GM23338 (cell line): Measurements from ENCODE around the gene MET.

ENCODE experiments used
- EZH2 ChIP-seq: fragments of 200-600 bp; sonication (generic); IDR thresholded peaks from one replicate; pipeline ENCODE4 v1.8.0; 2017; ENCODE audit warnings: antibody characterized with exemption, mild to moderate bottlenecking, low read depth; ENCODE audit not compliant: unreplicated experiment
- JUNB ChIP-seq: IDR thresholded peaks from one replicate; pipeline ENCODE4 v1.6.1; 2016; ENCODE audit warnings: antibody characterized with exemption; ENCODE audit not compliant: unreplicated experiment
- POLR2AphosphoS5 ChIP-seq: IDR thresholded peaks from 2 replicates; pipeline ENCODE4 v1.6.1; 2016; ENCODE audit warnings: antibody characterized with exemption, low read depth
- TF ChIP-seq, protein P1 (sequence below): IDR thresholded peaks from one replicate; pipeline ENCODE4 v1.6.1; 2018; ENCODE audit warnings: antibody characterized with exemption; ENCODE audit not compliant: unreplicated experiment
- TF ChIP-seq, protein P2 (sequence below), 2 experiments: fragments of 200-600 bp in 1 of 2; sonication (generic) in 1 of 2; conservative IDR thresholded peaks; 2 replicates each; pipeline versions ENCODE4 v1.5.1 to v1.6.1; 2016 to 2017; ENCODE audit warnings: antibody characterized with exemption in 2 of 2, low read depth in 2 of 2, mild to moderate bottlenecking in 2 of 2, moderate library complexity in 1 of 2
- TF ChIP-seq, protein P3 (sequence below): IDR thresholded peaks from 2 replicates; pipeline ENCODE4 v1.6.1; 2016; ENCODE audit warnings: antibody characterized with exemption

DNA sequence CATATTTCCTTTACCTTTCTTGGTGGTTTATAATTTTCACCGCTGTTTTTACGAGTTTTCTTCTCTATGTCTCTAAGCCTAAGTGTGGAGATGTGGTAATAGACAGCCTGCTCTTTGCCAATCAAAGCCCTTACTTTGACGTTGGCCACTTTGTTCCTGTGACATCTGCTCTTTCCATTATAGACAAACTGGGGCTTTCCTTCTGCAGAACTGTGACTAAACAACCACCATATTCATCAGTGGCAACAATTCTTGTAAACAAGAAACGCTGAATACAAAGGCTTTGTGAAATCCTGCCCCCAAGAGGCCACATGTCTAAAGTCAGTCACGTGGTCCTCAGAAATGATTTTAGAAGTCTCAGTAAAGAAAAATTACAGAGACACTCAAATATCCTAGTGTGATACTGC, 130.8 kb downstream of the MET start:
- TF ChIP-seq, protein P1, sequence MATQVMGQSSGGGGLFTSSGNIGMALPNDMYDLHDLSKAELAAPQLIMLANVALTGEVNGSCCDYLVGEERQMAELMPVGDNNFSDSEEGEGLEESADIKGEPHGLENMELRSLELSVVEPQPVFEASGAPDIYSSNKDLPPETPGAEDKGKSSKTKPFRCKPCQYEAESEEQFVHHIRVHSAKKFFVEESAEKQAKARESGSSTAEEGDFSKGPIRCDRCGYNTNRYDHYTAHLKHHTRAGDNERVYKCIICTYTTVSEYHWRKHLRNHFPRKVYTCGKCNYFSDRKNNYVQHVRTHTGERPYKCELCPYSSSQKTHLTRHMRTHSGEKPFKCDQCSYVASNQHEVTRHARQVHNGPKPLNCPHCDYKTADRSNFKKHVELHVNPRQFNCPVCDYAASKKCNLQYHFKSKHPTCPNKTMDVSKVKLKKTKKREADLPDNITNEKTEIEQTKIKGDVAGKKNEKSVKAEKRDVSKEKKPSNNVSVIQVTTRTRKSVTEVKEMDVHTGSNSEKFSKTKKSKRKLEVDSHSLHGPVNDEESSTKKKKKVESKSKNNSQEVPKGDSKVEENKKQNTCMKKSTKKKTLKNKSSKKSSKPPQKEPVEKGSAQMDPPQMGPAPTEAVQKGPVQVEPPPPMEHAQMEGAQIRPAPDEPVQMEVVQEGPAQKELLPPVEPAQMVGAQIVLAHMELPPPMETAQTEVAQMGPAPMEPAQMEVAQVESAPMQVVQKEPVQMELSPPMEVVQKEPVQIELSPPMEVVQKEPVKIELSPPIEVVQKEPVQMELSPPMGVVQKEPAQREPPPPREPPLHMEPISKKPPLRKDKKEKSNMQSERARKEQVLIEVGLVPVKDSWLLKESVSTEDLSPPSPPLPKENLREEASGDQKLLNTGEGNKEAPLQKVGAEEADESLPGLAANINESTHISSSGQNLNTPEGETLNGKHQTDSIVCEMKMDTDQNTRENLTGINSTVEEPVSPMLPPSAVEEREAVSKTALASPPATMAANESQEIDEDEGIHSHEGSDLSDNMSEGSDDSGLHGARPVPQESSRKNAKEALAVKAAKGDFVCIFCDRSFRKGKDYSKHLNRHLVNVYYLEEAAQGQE, result no peak
- TF ChIP-seq POLR2AphosphoS5, result no peak
- TF ChIP-seq, protein P2, sequence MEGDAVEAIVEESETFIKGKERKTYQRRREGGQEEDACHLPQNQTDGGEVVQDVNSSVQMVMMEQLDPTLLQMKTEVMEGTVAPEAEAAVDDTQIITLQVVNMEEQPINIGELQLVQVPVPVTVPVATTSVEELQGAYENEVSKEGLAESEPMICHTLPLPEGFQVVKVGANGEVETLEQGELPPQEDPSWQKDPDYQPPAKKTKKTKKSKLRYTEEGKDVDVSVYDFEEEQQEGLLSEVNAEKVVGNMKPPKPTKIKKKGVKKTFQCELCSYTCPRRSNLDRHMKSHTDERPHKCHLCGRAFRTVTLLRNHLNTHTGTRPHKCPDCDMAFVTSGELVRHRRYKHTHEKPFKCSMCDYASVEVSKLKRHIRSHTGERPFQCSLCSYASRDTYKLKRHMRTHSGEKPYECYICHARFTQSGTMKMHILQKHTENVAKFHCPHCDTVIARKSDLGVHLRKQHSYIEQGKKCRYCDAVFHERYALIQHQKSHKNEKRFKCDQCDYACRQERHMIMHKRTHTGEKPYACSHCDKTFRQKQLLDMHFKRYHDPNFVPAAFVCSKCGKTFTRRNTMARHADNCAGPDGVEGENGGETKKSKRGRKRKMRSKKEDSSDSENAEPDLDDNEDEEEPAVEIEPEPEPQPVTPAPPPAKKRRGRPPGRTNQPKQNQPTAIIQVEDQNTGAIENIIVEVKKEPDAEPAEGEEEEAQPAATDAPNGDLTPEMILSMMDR (conservative IDR thresholded peaks at IDR 0.05; ENCODE audit: low read depth in 2 of 2), result peak; percentile 69 to 78
- no peak for TF ChIP-seq EZH2
- TF ChIP-seq, protein P3, sequence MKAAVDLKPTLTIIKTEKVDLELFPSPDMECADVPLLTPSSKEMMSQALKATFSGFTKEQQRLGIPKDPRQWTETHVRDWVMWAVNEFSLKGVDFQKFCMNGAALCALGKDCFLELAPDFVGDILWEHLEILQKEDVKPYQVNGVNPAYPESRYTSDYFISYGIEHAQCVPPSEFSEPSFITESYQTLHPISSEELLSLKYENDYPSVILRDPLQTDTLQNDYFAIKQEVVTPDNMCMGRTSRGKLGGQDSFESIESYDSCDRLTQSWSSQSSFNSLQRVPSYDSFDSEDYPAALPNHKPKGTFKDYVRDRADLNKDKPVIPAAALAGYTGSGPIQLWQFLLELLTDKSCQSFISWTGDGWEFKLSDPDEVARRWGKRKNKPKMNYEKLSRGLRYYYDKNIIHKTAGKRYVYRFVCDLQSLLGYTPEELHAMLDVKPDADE, result no peak
- no peak for TF ChIP-seq JUNB
